Measurements from ENCODE around the gene ENGASE.

DNA sequence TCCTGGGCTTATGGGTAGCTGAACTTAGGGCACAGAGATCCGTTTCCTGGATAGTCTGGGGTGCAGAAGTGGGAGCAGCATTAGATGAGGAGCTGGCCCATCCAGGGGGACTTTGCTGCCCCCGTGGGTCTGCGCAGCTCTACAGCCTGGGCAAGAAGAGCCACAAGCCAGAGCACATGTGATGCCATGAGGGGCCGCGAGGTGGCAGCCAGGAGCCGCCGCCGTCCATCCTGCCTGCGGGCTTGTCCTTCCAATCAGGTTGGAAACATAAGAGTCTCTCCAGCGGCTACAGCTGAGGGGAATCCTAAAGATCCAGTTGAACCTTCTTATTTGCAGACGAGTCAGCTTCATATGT is 28.8 kb upstream of the ENGASE start:
- TF ChIP-seq, protein P1, sequence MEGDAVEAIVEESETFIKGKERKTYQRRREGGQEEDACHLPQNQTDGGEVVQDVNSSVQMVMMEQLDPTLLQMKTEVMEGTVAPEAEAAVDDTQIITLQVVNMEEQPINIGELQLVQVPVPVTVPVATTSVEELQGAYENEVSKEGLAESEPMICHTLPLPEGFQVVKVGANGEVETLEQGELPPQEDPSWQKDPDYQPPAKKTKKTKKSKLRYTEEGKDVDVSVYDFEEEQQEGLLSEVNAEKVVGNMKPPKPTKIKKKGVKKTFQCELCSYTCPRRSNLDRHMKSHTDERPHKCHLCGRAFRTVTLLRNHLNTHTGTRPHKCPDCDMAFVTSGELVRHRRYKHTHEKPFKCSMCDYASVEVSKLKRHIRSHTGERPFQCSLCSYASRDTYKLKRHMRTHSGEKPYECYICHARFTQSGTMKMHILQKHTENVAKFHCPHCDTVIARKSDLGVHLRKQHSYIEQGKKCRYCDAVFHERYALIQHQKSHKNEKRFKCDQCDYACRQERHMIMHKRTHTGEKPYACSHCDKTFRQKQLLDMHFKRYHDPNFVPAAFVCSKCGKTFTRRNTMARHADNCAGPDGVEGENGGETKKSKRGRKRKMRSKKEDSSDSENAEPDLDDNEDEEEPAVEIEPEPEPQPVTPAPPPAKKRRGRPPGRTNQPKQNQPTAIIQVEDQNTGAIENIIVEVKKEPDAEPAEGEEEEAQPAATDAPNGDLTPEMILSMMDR (IDR thresholded peaks at IDR 0.05): peak; percentile 92 to 98 (median 95)
- TF ChIP-seq POLR2A (IDR thresholded peaks at IDR 0.05) (no peak), EP300 (IDR thresholded peaks at IDR 0.05) (no peak)

All from tibial nerve (tissue), 4 donors.